Right lobe of liver (tissue), 4 donors: Measurements from ENCODE around the gene STARD4.

Source experiments
- CTCF ChIP-seq, 4 donors: fragments of 200-600 bp in 3 of 4; fragments of 450-650 bp in 1 of 4; IDR thresholded peaks; one replicate each; pipeline versions ENCODE4 v1.5.1 to v1.8.0; 2016 to 2022; ENCODE audit warnings: antibody characterized with exemption in 4 of 4, mild to moderate bottlenecking in 2 of 4
- POLR2A ChIP-seq: fragments of 450-650 bp; IDR thresholded peaks from one replicate; pipeline ENCODE4 v1.6.1; 2017; ENCODE audit warnings: antibody characterized with exemption, mild to moderate bottlenecking
- donor health status: DM: no; HTN: no; CAD: no.
- donor health status: DM: no; HTN: no; CAD: no.
- donor health status: DM: no; HTN: yes; CAD: no.

GRCh38 chr5:111453747-111454146 lies 58.6 kb downstream of the STARD4 start:
- TF ChIP-seq CTCF (IDR thresholded peaks at IDR 0.05) = no peak
- TF ChIP-seq POLR2A = no peak
